Measurements from ENCODE around the gene TCF7L1. TPM values are rescaled to one million over a fixed set of nuclear protein-coding genes. Genes with fewer than 3 reads are reported as not detected.

Gene TCF7L1
- total and polyA plus RNA-seq, 2 of the 13 experiments (the other 11 are each of a cell fraction or from before 2014, with no cell fraction given), result 0.04 to 0.15 TPM

DNA sequence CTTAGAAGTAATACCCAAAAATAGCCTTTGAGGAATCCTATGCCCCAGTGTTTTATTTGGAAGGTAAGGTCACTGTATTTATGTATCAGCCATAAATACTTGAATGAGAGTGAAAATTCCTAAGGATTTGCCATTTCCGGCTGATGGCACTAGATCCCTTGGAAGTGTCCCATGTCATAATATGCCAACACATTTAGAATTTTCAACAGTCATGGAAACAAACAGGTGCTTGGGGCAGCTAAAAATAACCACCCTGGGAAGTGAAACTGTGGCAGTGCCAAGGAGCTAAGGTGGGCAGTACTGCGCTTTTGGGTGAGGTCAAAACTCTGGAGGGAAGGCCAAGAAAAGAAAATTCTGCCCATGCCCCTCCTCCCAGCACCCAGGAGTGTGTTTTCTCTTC, 80.2 kb downstream of the TCF7L1 start:
- H3K9ac ChIP-seq (ENCODE audit: insufficient read depth, low read depth, low read length), result no peak overlapping the region
- H3K27me3 ChIP-seq (ENCODE audit: control insufficient read depth in 1 of 2, insufficient read depth in 2 of 2, low read length in 2 of 2), result peaks cover 10 to 67% of the 10 kb centered on the region in 2 experiments; a peak in 4 of 5 replicates
- no TSS peak for BruUV-seq (replicated peaks)
- intact Hi-C loops (cut with micrococcal nuclease; ENCODE audit: unreplicated experiment) (no loop called here), in situ Hi-C loops (cut with HindIII; ENCODE audit: extremely low pct_ligation_motif_present, low pct_unique_long_range_greater_than_20kb) (no loop called here)
- FAIRE-seq (no peak), ATAC-seq (no peak), DNase-seq (ENCODE audit: low spot score) (no peak)
- no peaks in the 10 kb centered on the region for H4K20me1 ChIP-seq (ENCODE audit: insufficient read depth, low read length)
- TF ChIP-seq TGIF2 (CRISPR knock-in tag; IDR thresholded peaks at IDR 0.05), result no peak
- TF ChIP-seq ZNF577 (CRISPR knock-in tag; IDR thresholded peaks at IDR 0.05; ENCODE audit: borderline replicate concordance, low read depth), result no peak
- TF ChIP-seq KLF11 (CRISPR knock-in tag; IDR thresholded peaks at IDR 0.05), result no peak
- no peak for TF ChIP-seq ATRX (CRISPR knock-in tag; IDR thresholded peaks at IDR 0.05; ENCODE audit: borderline replicate concordance)
- TF ChIP-seq KLF15 (CRISPR knock-in tag; IDR thresholded peaks at IDR 0.05; ENCODE audit: borderline replicate concordance), result no peak
- no peak for TF ChIP-seq ATF7 (IDR thresholded peaks at IDR 0.05)
- no peak for TF ChIP-seq ATF7 (CRISPR knock-in tag; IDR thresholded peaks at IDR 0.05)
- TF ChIP-seq ZNF512B (CRISPR knock-in tag; IDR thresholded peaks at IDR 0.05; ENCODE audit: borderline replicate concordance), result no peak
- TF ChIP-seq ZNF451 (CRISPR knock-in tag; IDR thresholded peaks at IDR 0.05), result no peak
- TF ChIP-seq GTF3A (CRISPR knock-in tag; conservative IDR thresholded peaks at IDR 0.05), result no peak
- TF ChIP-seq ZBTB49 (CRISPR knock-in tag; IDR thresholded peaks at IDR 0.05; ENCODE audit: borderline replicate concordance), result no peak
- TF ChIP-seq ZNF562 (CRISPR knock-in tag; IDR thresholded peaks at IDR 0.05; ENCODE audit: borderline replicate concordance), result no peak
- TF ChIP-seq, protein P1, sequence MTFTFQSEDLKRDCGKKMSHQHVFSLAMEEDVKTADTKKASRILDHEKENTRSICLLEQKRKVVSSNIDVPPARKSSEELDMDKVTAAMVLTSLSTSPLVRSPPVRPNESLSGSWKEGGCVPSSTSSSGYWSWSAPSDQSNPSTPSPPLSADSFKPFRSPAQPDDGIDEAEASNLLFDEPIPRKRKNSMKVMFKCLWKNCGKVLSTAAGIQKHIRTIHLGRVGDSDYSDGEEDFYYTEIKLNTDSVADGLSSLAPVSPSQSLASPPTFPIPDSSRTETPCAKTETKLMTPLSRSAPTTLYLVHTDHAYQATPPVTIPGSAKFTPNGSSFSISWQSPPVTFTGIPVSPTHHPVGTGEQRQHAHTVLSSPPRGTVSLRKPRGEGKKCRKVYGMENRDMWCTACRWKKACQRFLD (CRISPR knock-in tag; IDR thresholded peaks at IDR 0.05; ENCODE audit: borderline replicate concordance), result no peak
- no peak for TF ChIP-seq ZNF24 (IDR thresholded peaks at IDR 0.05)
- no peak for TF ChIP-seq ZMAT3 (CRISPR knock-in tag; conservative IDR thresholded peaks at IDR 0.05)
- TF ChIP-seq RCOR2 (CRISPR knock-in tag; IDR thresholded peaks at IDR 0.05), result no peak
- no peak for TF ChIP-seq RNF2 (conservative IDR thresholded peaks at IDR 0.05; ENCODE audit: low read depth)
- no peak for TF ChIP-seq DR1 (CRISPR knock-in tag; IDR thresholded peaks at IDR 0.05)
- 23% methylated on average over 2 of the region's 2 CpGs for WGBS (ENCODE audit: low lambda C conversion rate)
- H3K4me2 ChIP-seq (ENCODE audit: low read depth, low read length), result no peak overlapping the region
- no peaks in the 10 kb centered on the region for H3K79me2 ChIP-seq (ENCODE audit: insufficient read depth, low read length)
- no peak overlapping the region for H3K27ac ChIP-seq (ENCODE audit: extremely low read length, insufficient read depth, low read length)
- ChIA-PET CTCF (ENCODE audit: low intra/inter-chr PET ratio, low total read pairs) (no interaction called here), POLR2A (no interaction called here)
- H3K36me3 ChIP-seq (replicated peaks in 1 of 2; ENCODE audit: control insufficient read depth in 1 of 2, insufficient read depth in 2 of 2, low read length in 2 of 2), result no peaks in the 10 kb centered on the region
- H3K4me1 ChIP-seq (ENCODE audit: insufficient read depth, low read length), result no peaks in the 10 kb centered on the region
- no peak overlapping the region for H2AFZ ChIP-seq (ENCODE audit: low read length)
- H3K9me3 ChIP-seq (ENCODE audit: low read length), result no peaks in the 10 kb centered on the region
- H3K4me3 ChIP-seq (replicated peaks in 1 of 3; ENCODE audit: insufficient read depth in 1 of 3, low read depth in 2 of 3, low read length in 3 of 3), result no peak overlapping the region

Measured in HepG2 (cell line).